WI38 (cell line): ENCODE results near the gene ANKRD34C.
"Not testable (repeated sequence)": the region's sequence is repeated elsewhere in the genome, so short reads cannot be mapped to it uniquely, and the experiment has no call there.

Source experiments
- H3K4me3 ChIP-seq: 2 replicates; pipeline ENCODE4 v1.5.1; 2011; ENCODE audit warnings: low read depth, mild to moderate bottlenecking, control low read depth, low read length
- TF ChIP-seq, protein P1 (sequence below): IDR thresholded peaks from 2 replicates; pipeline ENCODE4 v1.5.1; 2012; ENCODE audit warnings: low read depth, mild to moderate bottlenecking, control low read depth, low read length

The ANKRD34C gene

GRCh38 chr15:79311901-79312553 is 29.5 kb downstream of the ANKRD34C start:
- TF ChIP-seq, protein P1, sequence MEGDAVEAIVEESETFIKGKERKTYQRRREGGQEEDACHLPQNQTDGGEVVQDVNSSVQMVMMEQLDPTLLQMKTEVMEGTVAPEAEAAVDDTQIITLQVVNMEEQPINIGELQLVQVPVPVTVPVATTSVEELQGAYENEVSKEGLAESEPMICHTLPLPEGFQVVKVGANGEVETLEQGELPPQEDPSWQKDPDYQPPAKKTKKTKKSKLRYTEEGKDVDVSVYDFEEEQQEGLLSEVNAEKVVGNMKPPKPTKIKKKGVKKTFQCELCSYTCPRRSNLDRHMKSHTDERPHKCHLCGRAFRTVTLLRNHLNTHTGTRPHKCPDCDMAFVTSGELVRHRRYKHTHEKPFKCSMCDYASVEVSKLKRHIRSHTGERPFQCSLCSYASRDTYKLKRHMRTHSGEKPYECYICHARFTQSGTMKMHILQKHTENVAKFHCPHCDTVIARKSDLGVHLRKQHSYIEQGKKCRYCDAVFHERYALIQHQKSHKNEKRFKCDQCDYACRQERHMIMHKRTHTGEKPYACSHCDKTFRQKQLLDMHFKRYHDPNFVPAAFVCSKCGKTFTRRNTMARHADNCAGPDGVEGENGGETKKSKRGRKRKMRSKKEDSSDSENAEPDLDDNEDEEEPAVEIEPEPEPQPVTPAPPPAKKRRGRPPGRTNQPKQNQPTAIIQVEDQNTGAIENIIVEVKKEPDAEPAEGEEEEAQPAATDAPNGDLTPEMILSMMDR: no peak
- H3K4me3 ChIP-seq: peak overlapping the region; percentile 92

- H3K4me3 ChIP-seq: no peak overlapping the region
- TF ChIP-seq, protein P1: no peak
Observed at GRCh38 chr15:79314186-79314585, 31.7 kb downstream of the ANKRD34C start.

DNA sequence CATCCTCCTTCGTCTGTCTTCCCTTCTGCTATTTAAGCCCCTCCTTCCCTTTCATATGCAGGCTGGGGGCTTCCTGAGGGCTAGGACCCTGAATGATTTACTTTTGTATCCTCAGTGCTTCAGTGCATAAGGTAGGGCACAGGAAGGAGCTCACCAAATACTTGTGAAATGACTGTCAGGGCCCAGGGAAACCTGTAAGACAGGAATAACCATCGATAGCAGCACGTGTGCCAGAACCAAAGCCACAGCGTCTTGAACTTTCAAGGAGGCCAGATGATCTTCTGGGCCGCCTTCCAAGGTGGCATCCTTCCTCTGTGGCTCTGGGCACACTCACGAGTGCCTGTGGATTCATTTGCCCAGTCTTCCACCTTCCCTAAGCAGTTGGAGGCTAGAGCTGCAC is 32.3 kb downstream of the ANKRD34C start:
- TF ChIP-seq, protein P1: no peak
- H3K4me3 ChIP-seq: no peak overlapping the region

DNA sequence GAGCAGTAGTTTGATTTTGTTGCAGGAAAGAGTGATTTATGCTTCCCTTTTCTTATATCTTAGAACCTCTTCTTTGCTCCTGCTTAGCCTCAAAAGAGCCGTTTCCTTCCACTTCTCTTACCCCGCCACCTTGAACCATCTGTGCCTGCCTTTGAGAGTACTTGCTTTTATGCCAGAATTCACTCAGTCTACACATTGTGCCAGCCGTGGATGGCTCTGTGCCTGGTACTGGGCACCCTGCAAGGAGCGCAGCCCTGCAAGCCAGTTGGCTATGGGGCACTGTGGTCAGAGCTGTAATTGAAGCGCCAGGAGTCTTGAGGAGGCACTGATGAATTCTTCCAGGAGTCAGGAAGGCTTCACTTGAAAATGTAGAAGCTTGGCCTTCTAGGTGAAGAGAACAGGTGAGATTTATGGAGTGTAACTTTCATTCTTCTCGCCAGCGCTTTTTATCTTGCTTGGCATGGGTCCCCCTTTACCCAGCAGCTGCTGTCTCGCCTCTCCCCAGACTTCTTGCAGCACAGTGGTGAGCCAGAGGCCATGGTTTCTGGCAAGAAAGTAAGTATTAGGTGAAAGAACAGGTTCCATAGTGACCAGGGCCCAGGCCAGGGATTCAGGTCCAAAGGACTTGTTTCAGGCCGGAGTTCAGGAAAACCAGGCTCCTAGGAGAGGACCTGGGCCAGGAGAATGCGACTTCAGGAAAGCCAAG is 33.3 kb downstream of the ANKRD34C start:
- H3K4me3 ChIP-seq: no peak overlapping the region
- TF ChIP-seq, protein P1: no peak

- TF ChIP-seq, protein P1: no peak
- no peak overlapping the region for H3K4me3 ChIP-seq
Observed at GRCh38 chr15:79316864-79317263, 34.3 kb downstream of the ANKRD34C start.

GRCh38 chr15:79319973-79320372 is 37.5 kb downstream of the ANKRD34C start:
- not testable (repeated sequence) for H3K4me3 ChIP-seq

- TF ChIP-seq, protein P1: no peak
- no peak overlapping the region for H3K4me3 ChIP-seq
Observed at GRCh38 chr15:79321876-79322275, 39.4 kb downstream of the ANKRD34C start.
